ENCODE data around the gene SLC12A1. TPM values are rescaled to one million over a fixed set of nuclear protein-coding genes. Genes with fewer than 3 reads are reported as not detected.

SLC12A1 gene
- total and polyA plus RNA-seq, 8 donors, result 0.03 to 0.23 (median 0.05) TPM; not detected in 5

DNA sequence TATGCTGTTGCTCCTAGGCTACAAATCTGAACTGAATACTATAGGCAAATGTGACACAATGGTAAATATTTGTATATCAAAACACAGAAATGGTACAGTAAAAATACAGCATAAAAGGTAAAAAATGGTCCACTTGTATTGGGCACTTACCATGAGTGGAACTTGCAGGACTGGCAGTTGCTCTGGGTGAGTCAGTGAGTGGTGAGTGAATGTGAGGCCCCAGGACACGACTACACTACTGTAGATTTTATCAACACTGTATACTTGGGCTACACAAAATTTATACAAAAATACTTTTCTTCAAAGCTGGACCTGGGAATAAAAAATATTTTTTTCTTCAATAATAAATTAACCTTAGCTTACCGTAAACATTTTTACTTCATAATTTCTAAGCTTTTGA is 83.5 kb downstream of the SLC12A1 start:
- no peaks in the 10 kb centered on the region for H3K36me3 ChIP-seq
- no peaks in the 10 kb centered on the region for H3K27me3 ChIP-seq
- DNase-seq (no peak), FAIRE-seq (no peak), ATAC-seq (no peak)
- H3K4me1 ChIP-seq, result no peaks in the 10 kb centered on the region
- no peaks in the 10 kb centered on the region for H3K9me3 ChIP-seq
- TF ChIP-seq CTCF (IDR thresholded peaks at IDR 0.05), result no peak
- H3K27ac ChIP-seq, result no peak overlapping the region
- no peak overlapping the region for H3K4me3 ChIP-seq
- intact Hi-C loops (cut with DNase I), result loop anchor here in 1 of 3 donors (10.0 kb wide), 1 partner anchor 1095 kb away; no protein-coding TSS in a partner anchor
- 75 to 87% methylated on average over 2 of the region's 2 CpGs for WGBS, 2 donors

DNA sequence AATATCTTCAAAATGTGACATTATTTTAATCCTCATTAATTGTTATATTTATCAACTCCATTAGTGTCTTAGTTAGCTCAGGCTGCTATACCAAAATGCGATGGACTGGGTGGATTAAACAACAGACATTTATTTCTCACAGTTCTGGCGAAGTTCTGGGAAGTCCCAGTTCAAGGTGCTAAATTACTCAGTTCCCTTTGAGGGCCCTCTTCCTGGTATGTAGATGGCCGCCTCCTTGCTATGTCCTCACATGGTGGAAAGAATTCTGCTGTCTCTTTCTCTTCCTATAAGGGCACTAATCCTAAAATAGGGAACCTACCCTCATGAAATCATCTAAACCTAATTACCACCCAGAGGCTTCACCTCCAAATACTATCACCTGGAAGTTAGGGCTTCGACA is 86.4 kb downstream of the SLC12A1 start:
- no peaks in the 10 kb centered on the region for H3K9me3 ChIP-seq
- no peak for ATAC-seq
- WGBS, 2 donors, result 88 to 96% methylated on average over 4 of the region's 4 CpGs

GRCh38 chr15:48297668-48298067 is 91.6 kb downstream of the SLC12A1 start:
- DNase-seq, result no peak
- Histone ChIP-seq H3K27ac (no peak overlapping the region), H3K27me3 (no peaks in the 10 kb centered on the region), H3K4me1 (no peaks in the 10 kb centered on the region), H3K4me3 (no peak overlapping the region), H3K9me3 (no peaks in the 10 kb centered on the region), H3K36me3 (no peaks in the 10 kb centered on the region)
- intact Hi-C loops (cut with DNase I), result no loop called here
- FAIRE-seq, result no peak
- 75 to 76% methylated on average over 2 of the region's 2 CpGs for WGBS, 2 donors
- TF ChIP-seq CTCF (IDR thresholded peaks at IDR 0.05), result no peak
- ATAC-seq, result no peak

More for the DNA sequence above, 86.4 kb downstream of the SLC12A1 start:
- TF ChIP-seq CTCF (IDR thresholded peaks at IDR 0.05), result no peak
- intact Hi-C loops (cut with DNase I), result no loop called here
- Histone ChIP-seq H3K4me1 (no peaks in the 10 kb centered on the region), H3K36me3 (no peaks in the 10 kb centered on the region), H3K27ac (no peak overlapping the region), H3K27me3 (no peaks in the 10 kb centered on the region), H3K4me3 (no peak overlapping the region)
- DNase-seq (no peak), FAIRE-seq (no peak)

GRCh38 chr15:48298914-48299313 is 92.8 kb downstream of the SLC12A1 start:
- WGBS, 2 donors, result 44 to 46% methylated on average over 2 of the region's 2 CpGs
- intact Hi-C loops (cut with DNase I), result no loop called here
- ATAC-seq, result no peak
- H3K4me1 ChIP-seq, result no peaks in the 10 kb centered on the region
- no peak for TF ChIP-seq CTCF (IDR thresholded peaks at IDR 0.05)
- no peaks in the 10 kb centered on the region for H3K36me3 ChIP-seq
- no peak overlapping the region for H3K27ac ChIP-seq
- H3K4me3 ChIP-seq, result no peak overlapping the region
- H3K9me3 ChIP-seq, result no peaks in the 10 kb centered on the region
- no peak for FAIRE-seq
- no peak for DNase-seq
- no peaks in the 10 kb centered on the region for H3K27me3 ChIP-seq

GRCh38 chr15:48300038-48300437 is 93.9 kb downstream of the SLC12A1 start:
- no peak for ATAC-seq
- no peak for DNase-seq

More at GRCh38 chr15:48300038-48300437, 93.9 kb downstream of the SLC12A1 start:
- FAIRE-seq, result no peak
- Histone ChIP-seq H3K27ac (no peak overlapping the region), H3K9me3 (no peaks in the 10 kb centered on the region), H3K27me3 (no peaks in the 10 kb centered on the region), H3K4me3 (no peak overlapping the region), H3K4me1 (no peaks in the 10 kb centered on the region), H3K36me3 (no peaks in the 10 kb centered on the region)
- no peak for TF ChIP-seq CTCF (IDR thresholded peaks at IDR 0.05)
- 76 to 77% methylated on average over 5 of the region's 5 CpGs for WGBS, 2 donors
- intact Hi-C loops (cut with DNase I), result no loop called here
